Gastrocnemius medialis (tissue), 4 donors: Measurements from ENCODE around the gene CTSE. TPM values are rescaled to one million over a fixed set of nuclear protein-coding genes. Genes with fewer than 3 reads are reported as not detected.

ENCODE experiments used
- ATAC-seq, 2 donors: fragments of 150-250 bp; one replicate each; pipeline ENCODE4 v1.9.1; 2016
- DNase-seq, 2 donors: peaks; one replicate each; pipeline ENCODE4 v3.0.0-alpha.2; 2019
- H3K27ac ChIP-seq, 4 donors: fragments of 200-600 bp; sonication (generic); 1 replicate in 1 of 4; 2 replicates in 3 of 4; pipeline ENCODE4 v1.5.1; 2016 to 2018; ENCODE audit warnings: mild to moderate bottlenecking in 2 of 4, moderate library complexity in 1 of 4
- H3K27me3 ChIP-seq, 3 donors: fragments of 200-600 bp; sonication (generic) in 2 of 3; 1 replicate in 1 of 3; 2 replicates in 2 of 3; pipeline versions ENCODE4 v1.5.1 to v1.6.0; 2016 to 2019; ENCODE audit warnings: mild to moderate bottlenecking in 1 of 3, moderate library complexity in 1 of 3
- H3K36me3 ChIP-seq, 2 donors: fragments of 200-600 bp; sonication (generic) in 1 of 2; one replicate each; pipeline ENCODE4 v1.5.1; 2017 to 2018
- H3K4me1 ChIP-seq, 2 donors: fragments of 200-600 bp; sonication (generic) in 1 of 2; one replicate each; pipeline ENCODE4 v1.5.1; 2016 to 2017; ENCODE audit warnings: mild to moderate bottlenecking in 2 of 2
- H3K4me3 ChIP-seq, 4 donors: fragments of 200-600 bp; sonication (generic) in 3 of 4; 1 replicate in 1 of 4; 2 replicates in 3 of 4; pipeline ENCODE4 v1.5.1; 2016 to 2019; ENCODE audit warnings: mild to moderate bottlenecking in 2 of 4
- H3K9me3 ChIP-seq, 3 donors: fragments of 200-600 bp; sonication (generic) in 2 of 3; 1 replicate in 1 of 3; 2 replicates in 2 of 3; pipeline ENCODE4 v1.5.1; 2016 to 2019
- CTCF ChIP-seq, 5 experiments: fragments of 450-650 bp in 3 of 5; fragments of 200-600 bp in 2 of 5; sonication (generic) in 2 of 5; IDR thresholded peaks in 4 of 5; conservative IDR thresholded peaks in 1 of 5; 1 replicate in 4 of 5; 2 replicates in 1 of 5; pipeline ENCODE4 v1.5.1; 2016 to 2019; ENCODE audit warnings: antibody characterized with exemption in 5 of 5, mild to moderate bottlenecking in 3 of 5, moderate library complexity in 3 of 5
- POLR2A ChIP-seq, 2 donors: fragments of 450-650 bp; IDR thresholded peaks; one replicate each; pipeline ENCODE4 v1.6.1; 2017; ENCODE audit warnings: antibody characterized with exemption in 2 of 2, mild to moderate bottlenecking in 2 of 2, moderate library complexity in 2 of 2
- in situ Hi-C, 4 donors: fragments of 200-750 bp; cut with MboI; loops; one replicate each; pipeline versions ENCODE4 v1.15.0 to v1.8.0; 2017; ENCODE audit warnings: low sequenced_read_pairs in 4 of 4
- intact Hi-C: fragments of 100-400 bp; cut with DNase I; formaldehyde crosslinking; loops from one replicate; pipeline ENCODE4 v1.15.1; 2023; ENCODE audit warnings: low total_unique reads
- total RNA-seq, 4 donors: library from RNA; depleted of rRNA; stranded (reverse); fragments of >200 nt; gene quantifications; one replicate each; pipeline versions ENCODE4 v1.1.0 to v1.2.3, GENCODE V29; 2016

CTSE gene
- total RNA-seq, 4 donors from 2014 or later, result not detected

- ATAC-seq, result no peak
- intact Hi-C loops, result no loop called here
- H3K4me3 ChIP-seq, result no peak overlapping the region
- H3K27me3 ChIP-seq, result peaks cover 0 to 3% (median 0%) of the 10 kb centered on the region in 3 donors
- H3K27ac ChIP-seq, result no peak overlapping the region
- no peaks in the 10 kb centered on the region for H3K9me3 ChIP-seq
- TF ChIP-seq POLR2A (IDR thresholded peaks at IDR 0.05) (no peak), CTCF (IDR thresholded peaks at IDR 0.05 in 4 of 5, conservative IDR thresholded peaks at IDR 0.05 in 1 of 5) (no peak)
- H3K4me1 ChIP-seq, result no peaks in the 10 kb centered on the region
- DNase-seq, result no peak
- no peaks in the 10 kb centered on the region for H3K36me3 ChIP-seq
- in situ Hi-C loops, result no loop called here
Observed at GRCh38 chr1:206047271-206047670, 23.6 kb upstream of the CTSE start.

GRCh38 chr1:206041640-206042039 lies 17.9 kb upstream of the CTSE start:
- Histone ChIP-seq H3K4me3 (no peak overlapping the region), H3K36me3 (no peaks in the 10 kb centered on the region), H3K4me1 (peaks cover 0 to 4% of the 10 kb centered on the region in 2 donors), H3K27me3 (peaks cover 0 to 6% (median 3%) of the 10 kb centered on the region in 3 donors), H3K9me3 (no peaks in the 10 kb centered on the region), H3K27ac (no peak overlapping the region)
- in situ Hi-C loops (no loop called here), intact Hi-C loops (no loop called here)
- no peak for TF ChIP-seq POLR2A (IDR thresholded peaks at IDR 0.05)
- TF ChIP-seq CTCF (IDR thresholded peaks at IDR 0.05 in 4 of 5, conservative IDR thresholded peaks at IDR 0.05 in 1 of 5), result no peak
- no peak for ATAC-seq
- DNase-seq, result no peak

GRCh38 chr1:206040328-206040727 lies 16.6 kb upstream of the CTSE start:
- in situ Hi-C loops, result no loop called here
- no peak for ATAC-seq
- Histone ChIP-seq H3K36me3 (no peaks in the 10 kb centered on the region), H3K27me3 (peaks cover 0 to 6% (median 3%) of the 10 kb centered on the region in 3 donors), H3K27ac (no peak overlapping the region), H3K9me3 (no peaks in the 10 kb centered on the region), H3K4me3 (no peak overlapping the region), H3K4me1 (peaks cover 0 to 4% of the 10 kb centered on the region in 2 donors)
- TF ChIP-seq POLR2A (IDR thresholded peaks at IDR 0.05), result no peak
- TF ChIP-seq CTCF (IDR thresholded peaks at IDR 0.05 in 4 of 5, conservative IDR thresholded peaks at IDR 0.05 in 1 of 5), result no peak
- DNase-seq, result no peak
- intact Hi-C loops, result no loop called here

GRCh38 chr1:206039046-206039973 lies 15.6 kb upstream of the CTSE start:
- Histone ChIP-seq H3K27ac (no peak overlapping the region), H3K27me3 (peaks cover 0 to 6% (median 3%) of the 10 kb centered on the region in 3 donors), H3K9me3 (no peaks in the 10 kb centered on the region), H3K36me3 (no peaks in the 10 kb centered on the region), H3K4me3 (no peak overlapping the region), H3K4me1 (peaks cover 0 to 4% of the 10 kb centered on the region in 2 donors)
- in situ Hi-C loops (no loop called here), intact Hi-C loops (no loop called here)
- no peak for TF ChIP-seq CTCF (IDR thresholded peaks at IDR 0.05 in 4 of 5, conservative IDR thresholded peaks at IDR 0.05 in 1 of 5)
- no peak for TF ChIP-seq POLR2A (IDR thresholded peaks at IDR 0.05)
- ATAC-seq, result no peak
- DNase-seq, result no peak
